ENCODE measurements around the gene SVIP. TPM values are rescaled to one million over a fixed set of nuclear protein-coding genes. Genes with fewer than 3 reads are reported as not detected.
A peak's percentile ranks its signal among the peaks of the same experiment; 100 is the strongest.

SVIP gene
- total and polyA plus RNA-seq, 8 donors = 18.9 to 35.6 (median 31.0) TPM

GRCh38 chr11:22832315-22833015, 2.9 kb upstream of the SVIP start:
- H3K4me3 ChIP-seq = no peak overlapping the region
- intact Hi-C loops (cut with DNase I) = no loop called here
- no peaks in the 10 kb centered on the region for H3K27me3 ChIP-seq
- DNase-seq = no peak
- no peaks in the 10 kb centered on the region for H3K36me3 ChIP-seq
- peaks cover 0 to 16% of the 10 kb centered on the region in 2 donors for H3K4me1 ChIP-seq
- ATAC-seq = no peak
- no peak overlapping the region for H3K27ac ChIP-seq
- TF ChIP-seq CTCF (IDR thresholded peaks at IDR 0.05) = no peak
- no peaks in the 10 kb centered on the region for H3K9me3 ChIP-seq

- peak overlapping the region in 1 of 2 donors; percentile 24 for H3K27ac ChIP-seq
- no peaks in the 10 kb centered on the region for H3K9me3 ChIP-seq
- H3K4me1 ChIP-seq = peaks cover 0 to 16% of the 10 kb centered on the region in 2 donors
- TF ChIP-seq CTCF (IDR thresholded peaks at IDR 0.05) = no peak
- intact Hi-C loops (cut with DNase I) = no loop called here
- H3K36me3 ChIP-seq = peaks cover 0 to 4% of the 10 kb centered on the region in 2 donors
- H3K4me3 ChIP-seq = peak overlapping the region; percentile 88
- DNase-seq = no peak
- no peak for ATAC-seq
- H3K27me3 ChIP-seq = no peaks in the 10 kb centered on the region
These were observed 447 bp upstream of the SVIP start for GRCh38 chr11:22830082-22830414.

- no peak for ATAC-seq
- Histone ChIP-seq H3K9me3 (no peaks in the 10 kb centered on the region), H3K27me3 (no peaks in the 10 kb centered on the region), H3K4me3 (peak overlapping the region in 1 of 2 donors; percentile 88), H3K36me3 (peaks cover 0 to 15% of the 10 kb centered on the region in 2 donors), H3K27ac (no peak overlapping the region), H3K4me1 (peaks cover 0 to 16% of the 10 kb centered on the region in 2 donors)
- no peak for DNase-seq
- no peak for TF ChIP-seq CTCF (IDR thresholded peaks at IDR 0.05)
- intact Hi-C loops (cut with DNase I) = no loop called here
These were observed 1.2 kb downstream of the SVIP start for GRCh38 chr11:22828373-22828772.

- DNase-seq = no peak
- no peak for TF ChIP-seq CTCF (IDR thresholded peaks at IDR 0.05)
- no peak for ATAC-seq
- intact Hi-C loops (cut with DNase I) = no loop called here
- H3K4me1 ChIP-seq = no peaks in the 10 kb centered on the region
- no peak overlapping the region for H3K4me3 ChIP-seq
- H3K9me3 ChIP-seq = no peaks in the 10 kb centered on the region
- no peaks in the 10 kb centered on the region for H3K27me3 ChIP-seq
- no peak overlapping the region for H3K27ac ChIP-seq
- peaks cover 0 to 54% of the 10 kb centered on the region in 2 donors for H3K36me3 ChIP-seq
These were observed 7.4 kb downstream of the SVIP start for GRCh38 chr11:22822203-22822602.

GRCh38 chr11:22809893-22810292, 19.7 kb downstream of the SVIP start:
- DNase-seq (no peak), ATAC-seq (no peak)
- no peak overlapping the region for H3K27ac ChIP-seq
- no peaks in the 10 kb centered on the region for H3K27me3 ChIP-seq
- intact Hi-C loops (cut with DNase I) = no loop called here
- TF ChIP-seq CTCF (IDR thresholded peaks at IDR 0.05) = no peak
- no peaks in the 10 kb centered on the region for H3K36me3 ChIP-seq
- H3K9me3 ChIP-seq = no peaks in the 10 kb centered on the region
- H3K4me3 ChIP-seq = no peak overlapping the region
- H3K4me1 ChIP-seq = peaks cover 0 to 7% of the 10 kb centered on the region in 2 donors
